Amygdala (tissue), 56 donors: ENCODE measurements around the gene KIF25.
"Not testable (repeated sequence)": the region's sequence is repeated elsewhere in the genome, so short reads cannot be mapped to it uniquely, and the experiment has no call there.

Experiments used
- DNase-seq, 56 donors: peaks; one replicate each; lab custom pipeline; 2025; lab: John Stamatoyannopoulos, UW

Gene KIF25

GRCh38 chr6:168061269-168062210 is 64.1 kb downstream of the KIF25 start:
- no peak for DNase-seq

- no peak for DNase-seq
Observed at GRCh38 chr6:168062346-168063289, 65.1 kb downstream of the KIF25 start.

GRCh38 chr6:168063431-168063830 is 66.0 kb downstream of the KIF25 start:
- DNase-seq = no peak

GRCh38 chr6:168064226-168064807 is 66.8 kb downstream of the KIF25 start:
- no peak for DNase-seq

- DNase-seq = no peak
Observed at GRCh38 chr6:168067081-168067759, 69.7 kb downstream of the KIF25 start.

GRCh38 chr6:168070804-168071203 is 73.3 kb downstream of the KIF25 start:
- DNase-seq = no peak

GRCh38 chr6:168071620-168072019 is 74.1 kb downstream of the KIF25 start:
- DNase-seq = no peak

GRCh38 chr6:168072261-168072660 is 74.8 kb downstream of the KIF25 start:
- DNase-seq = no peak

GRCh38 chr6:168072730-168073129 is 75.3 kb downstream of the KIF25 start:
- DNase-seq = no peak

GRCh38 chr6:168073937-168074730 is 76.7 kb downstream of the KIF25 start:
- no peak for DNase-seq

GRCh38 chr6:168075216-168075615 is 77.7 kb downstream of the KIF25 start:
- DNase-seq = no peak

GRCh38 chr6:168075787-168076202 is 78.3 kb downstream of the KIF25 start:
- no peak for DNase-seq

GRCh38 chr6:168077401-168077800 is 79.9 kb downstream of the KIF25 start:
- not testable (repeated sequence) for DNase-seq

- DNase-seq = peak in 1 of 56 donors; percentile 7
Observed at GRCh38 chr6:168078175-168078942, 80.9 kb downstream of the KIF25 start.

- DNase-seq = no peak
Observed at GRCh38 chr6:168078943-168079405, 81.5 kb downstream of the KIF25 start, which contains the start of gene FRMD1. TSS of gene FRMD1 (minus strand) at chr6:168079212. CDS start at chr6:168079094, 118 bp downstream.

GRCh38 chr6:168080393-168081077 is 83.1 kb downstream of the KIF25 start:
- DNase-seq = no peak

GRCh38 chr6:168081858-168082546 is 84.5 kb downstream of the KIF25 start:
- DNase-seq = no peak
